ENCODE measurements around the gene ITGA7. TPM values are rescaled to one million over a fixed set of nuclear protein-coding genes. Genes with fewer than 3 reads are reported as not detected.
A peak's percentile ranks its signal among the peaks of the same experiment; 100 is the strongest.

ITGA7 gene
- total RNA-seq, 2 experiments from 2014 or later = 5.5 to 5.6 TPM

DNA sequence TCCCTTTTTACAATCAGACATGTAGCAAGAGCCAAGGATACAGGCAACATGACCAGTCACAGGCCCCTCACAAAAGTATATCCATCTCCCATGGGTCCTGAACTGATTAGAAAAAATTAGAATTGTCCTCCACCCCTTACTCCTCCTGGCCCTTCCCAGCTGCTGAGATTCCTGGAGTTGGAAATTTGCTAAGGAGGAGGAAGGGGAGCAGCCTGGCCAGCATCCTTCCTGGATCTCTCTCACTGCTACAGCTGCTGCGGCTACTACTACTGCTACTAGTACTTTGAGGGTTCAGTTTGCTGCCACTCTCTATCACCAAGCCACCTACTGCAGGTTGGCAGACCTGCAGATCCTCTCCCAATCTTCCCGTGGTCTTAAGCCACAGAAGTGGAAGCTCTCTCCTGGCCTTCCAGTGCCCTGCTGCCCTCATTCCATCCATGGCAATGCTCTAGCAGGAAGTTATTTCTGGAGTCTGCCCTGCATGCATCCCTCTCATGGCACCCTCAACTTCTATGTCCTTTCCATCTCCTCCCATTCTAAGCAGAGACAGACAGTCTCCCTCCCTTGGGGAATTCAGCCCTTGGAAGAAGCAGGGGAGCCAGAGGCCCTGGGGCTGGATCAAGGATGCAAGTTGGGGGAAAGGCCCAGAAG, 1.0 kb downstream of the ITGA7 start:
- no peaks in the 10 kb centered on the region for H3K36me3 Mint-ChIP-seq (ENCODE audit: low read depth)
- CTCF ChIA-PET = interaction anchor here (0.7 to 3.0 kb wide), 9 partner anchors 10 to 918 kb away, joined by 3 to 13 read pairs (median 4); no protein-coding TSS in a partner anchor

DNA sequence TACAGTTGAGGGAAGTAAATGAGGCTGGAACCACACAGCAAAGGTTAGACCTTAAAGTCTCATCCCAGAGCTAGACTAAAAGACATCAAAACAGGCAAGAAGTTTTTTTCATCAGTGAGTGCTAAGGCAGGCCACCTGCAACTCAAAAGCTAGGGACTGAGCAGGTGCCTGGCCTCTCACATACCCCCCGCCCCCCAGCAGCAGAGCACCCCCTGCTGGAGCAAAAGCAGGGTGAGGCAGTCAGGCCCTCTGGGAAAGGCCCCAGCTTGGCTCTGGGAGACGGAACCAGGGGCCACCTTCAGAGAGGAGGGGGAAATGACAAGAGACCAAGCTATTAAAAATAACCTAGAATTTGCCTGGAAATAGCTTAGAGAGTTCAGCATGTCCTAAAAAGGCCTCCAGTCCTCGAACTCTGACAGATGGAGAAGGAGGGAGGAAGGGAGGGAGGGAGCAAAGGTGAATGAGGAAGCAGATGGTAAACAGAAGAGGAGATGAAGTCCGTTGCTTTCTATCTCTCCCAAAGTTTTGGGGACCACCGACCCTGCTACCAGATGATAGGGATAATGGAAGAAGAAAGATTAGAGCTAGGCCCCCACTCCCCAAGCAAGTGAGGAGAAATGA, 1.8 kb downstream of the ITGA7 start:
- CTCF ChIA-PET = interaction anchor here (0.7 to 3.0 kb wide), 12 partner anchors 10 to 691 kb away, joined by 3 to 13 read pairs (median 4); partner anchors contain the start of gene BLOC1S1
- ATAC-seq = peak; percentile 47
- Mint-ChIP-seq H3K4me3 (no peak overlapping the region), H3K36me3 (ENCODE audit: low read depth) (no peaks in the 10 kb centered on the region), H3K4me1 (peaks cover 18% of the 10 kb centered on the region), H3K9me3 (ENCODE audit: low read depth) (no peaks in the 10 kb centered on the region), H3K27ac (no peak overlapping the region), H3K27me3 (peaks cover 20% of the 10 kb centered on the region)
- DNase-seq = peak; percentile 57
- intact Hi-C loops (cut with DNase I, micrococcal nuclease) = no loop called here
- POLR2A ChIA-PET = interaction anchor here (0.6 kb wide), 1 partner anchor 398 kb away, joined by 3 read pairs; the partner anchor contains the start of gene PA2G4

More for the DNA sequence above, 1.0 kb downstream of the ITGA7 start:
- Mint-ChIP-seq H3K4me1 (peaks cover 18% of the 10 kb centered on the region), H3K4me3 (peak overlapping the region; percentile 70), H3K9me3 (ENCODE audit: low read depth) (no peaks in the 10 kb centered on the region), H3K27ac (no peak overlapping the region), H3K27me3 (peaks cover 20% of the 10 kb centered on the region)
- POLR2A ChIA-PET = interaction anchor here (0.6 kb wide), 1 partner anchor 398 kb away, joined by 3 read pairs; the partner anchor contains the start of gene PA2G4
- ATAC-seq (no peak), DNase-seq (no peak)
- intact Hi-C loops (cut with DNase I, micrococcal nuclease) = no loop called here

DNA sequence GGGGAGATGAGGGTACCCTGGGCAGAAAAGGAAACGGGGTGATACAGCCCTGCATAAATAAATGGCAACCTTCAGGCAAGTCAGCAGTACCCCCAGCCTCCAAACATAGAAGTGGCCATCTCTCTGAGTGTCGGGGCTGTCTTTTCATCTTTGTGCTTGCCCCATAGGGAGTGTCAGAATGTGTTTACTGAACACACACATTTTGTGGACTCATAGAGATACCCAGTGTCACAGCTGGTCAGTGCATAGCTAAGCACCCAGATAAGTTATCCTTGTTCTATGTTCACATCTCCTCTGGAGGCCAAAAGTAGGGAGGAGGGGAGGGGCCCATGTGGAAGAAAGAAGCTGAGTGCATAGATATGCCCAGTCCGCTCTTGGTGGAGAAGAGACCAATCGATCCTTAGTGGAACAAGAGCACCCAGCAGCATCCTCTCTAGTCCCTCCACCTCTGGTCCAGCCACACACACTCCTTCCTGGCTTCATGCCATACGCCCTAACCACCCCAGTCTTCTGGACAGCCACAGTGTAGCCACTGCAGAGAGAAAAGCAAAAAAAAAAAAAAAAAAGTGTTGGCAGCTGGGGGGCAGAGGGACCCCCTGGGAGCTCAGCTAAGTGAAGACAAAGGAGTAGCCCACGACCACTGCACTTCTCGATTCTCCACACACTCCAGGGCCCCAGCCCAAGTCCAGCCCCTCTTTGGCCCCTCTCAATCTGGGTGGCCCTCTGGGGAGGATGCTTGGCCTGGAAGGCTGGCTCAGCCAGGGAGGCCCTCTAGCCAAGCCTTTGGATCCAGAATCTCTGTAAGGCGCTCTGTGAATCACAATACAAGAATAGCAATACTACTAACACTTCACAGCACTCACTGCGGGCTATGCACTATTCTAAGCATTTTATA, 2.6 kb downstream of the ITGA7 start:
- Mint-ChIP-seq H3K4me3 (no peak overlapping the region), H3K36me3 (ENCODE audit: low read depth) (no peaks in the 10 kb centered on the region), H3K9me3 (ENCODE audit: low read depth) (no peaks in the 10 kb centered on the region), H3K4me1 (peaks cover 18% of the 10 kb centered on the region), H3K27ac (no peak overlapping the region), H3K27me3 (peaks cover 20% of the 10 kb centered on the region)
- no peak for ATAC-seq
- DNase-seq = no peak
- ChIA-PET CTCF (interaction anchor here (0.7 to 3.0 kb wide), 9 partner anchors 11 to 690 kb away, joined by 3 to 13 read pairs (median 3); partner anchors contain the start of gene BLOC1S1), POLR2A (no interaction called here)
- intact Hi-C loops (cut with DNase I, micrococcal nuclease) = no loop called here

DNA sequence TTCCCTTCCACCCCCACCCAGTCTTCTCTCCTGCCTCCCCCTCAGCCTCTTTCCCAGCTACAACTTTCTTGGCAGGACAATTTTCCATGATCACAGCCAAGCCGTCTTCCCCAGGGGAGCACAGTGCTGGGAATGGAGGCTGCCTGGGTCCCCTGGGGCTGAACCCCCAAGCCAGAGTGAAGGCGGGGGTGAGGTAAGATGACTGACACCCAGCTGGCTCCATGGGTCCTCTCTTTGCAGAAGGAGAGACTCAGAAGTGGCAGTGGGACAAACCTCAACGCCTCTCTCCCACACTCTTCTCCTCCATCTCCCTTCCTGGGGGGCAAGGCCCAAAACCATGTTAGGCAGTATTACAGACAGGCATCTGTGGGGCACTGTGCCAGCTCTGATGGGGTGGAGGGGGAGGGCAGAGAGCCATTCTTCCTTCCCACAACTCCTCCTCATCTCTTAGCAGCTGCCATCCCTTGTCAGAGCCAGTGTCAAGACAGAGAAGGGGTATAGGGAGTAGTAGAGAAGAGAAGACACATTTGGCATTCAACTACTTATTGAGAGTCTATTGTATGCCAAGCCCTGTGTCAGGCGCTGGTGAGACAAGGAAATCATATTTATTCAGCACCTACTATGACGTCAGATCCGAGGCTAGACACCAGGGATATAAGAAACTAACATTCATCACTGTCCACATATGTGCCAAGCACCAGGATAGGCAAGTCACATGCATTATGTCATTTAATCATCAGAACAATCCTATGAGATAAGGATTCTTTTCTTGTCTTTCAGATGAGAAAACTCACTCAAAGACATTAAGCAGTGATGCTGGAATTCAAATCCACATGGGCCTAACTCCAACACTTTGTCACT, 3.6 kb downstream of the ITGA7 start:
- H3K9me3 Mint-ChIP-seq (ENCODE audit: low read depth) = no peaks in the 10 kb centered on the region

DNA sequence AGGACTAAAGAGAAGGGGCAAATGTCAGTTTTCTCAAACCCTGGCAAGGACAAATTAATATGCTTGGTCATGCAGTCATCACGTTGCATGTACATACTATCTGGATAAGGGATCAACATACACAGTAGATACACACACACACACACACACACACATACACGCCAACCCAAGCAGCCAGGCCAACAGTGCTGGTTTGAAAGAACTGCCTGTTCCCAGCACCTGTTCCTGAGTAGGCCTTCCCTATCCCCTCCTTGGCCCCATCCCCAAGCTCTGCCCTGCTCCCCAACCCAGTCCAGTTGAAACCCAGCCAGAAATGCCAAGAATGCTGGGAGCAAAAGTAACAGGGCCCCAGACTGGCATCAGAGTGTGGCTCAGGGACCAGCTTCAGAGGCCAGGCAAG, 4.4 kb downstream of the ITGA7 start:
- no peak for ATAC-seq
- Mint-ChIP-seq H3K4me3 (no peak overlapping the region), H3K36me3 (ENCODE audit: low read depth) (no peaks in the 10 kb centered on the region), H3K9me3 (ENCODE audit: low read depth) (no peaks in the 10 kb centered on the region), H3K27me3 (peaks cover 11% of the 10 kb centered on the region), H3K27ac (no peak overlapping the region), H3K4me1 (peaks cover 10% of the 10 kb centered on the region)
- CTCF ChIA-PET = no interaction called here
- DNase-seq = no peak
- POLR2A ChIA-PET = no interaction called here
- intact Hi-C loops (cut with DNase I, micrococcal nuclease) = no loop called here

More for the DNA sequence above, 3.6 kb downstream of the ITGA7 start:
- H3K27me3 Mint-ChIP-seq = peaks cover 18% of the 10 kb centered on the region
- H3K4me3 Mint-ChIP-seq = no peak overlapping the region
- DNase-seq (no peak), ATAC-seq (no peak)
- H3K36me3 Mint-ChIP-seq (ENCODE audit: low read depth) = no peaks in the 10 kb centered on the region
- ChIA-PET POLR2A (no interaction called here), CTCF (interaction anchor here (1.5 to 1.6 kb wide), 2 partner anchors 19 to 35 kb away, joined by 3 to 6 read pairs; no protein-coding TSS in a partner anchor)
- H3K27ac Mint-ChIP-seq = no peak overlapping the region
- H3K4me1 Mint-ChIP-seq = peaks cover 18% of the 10 kb centered on the region
- intact Hi-C loops (cut with DNase I, micrococcal nuclease) = no loop called here

DNA sequence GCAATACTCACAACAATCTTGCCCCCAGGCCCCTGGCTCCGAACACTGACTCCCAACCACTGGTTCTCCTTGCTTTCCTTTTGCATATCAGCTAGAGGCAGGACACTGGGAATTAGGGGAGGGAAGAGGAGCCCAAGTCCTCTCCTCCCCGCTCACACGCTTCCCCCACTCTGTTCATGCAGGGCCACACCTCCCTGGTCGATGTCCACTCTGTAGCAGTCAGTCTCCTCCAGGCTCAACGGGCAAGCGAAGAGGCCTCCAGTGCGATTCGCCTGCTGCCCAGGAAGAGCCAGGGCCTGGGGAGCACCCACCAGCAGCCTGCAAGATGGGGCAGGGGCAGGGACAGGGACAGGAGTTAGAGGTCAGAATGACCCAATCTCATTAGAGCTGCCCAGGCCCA, 4.8 kb downstream of the ITGA7 start:
- DNase-seq = no peak
- no peaks in the 10 kb centered on the region for H3K9me3 Mint-ChIP-seq (ENCODE audit: low read depth)
- POLR2A ChIA-PET = no interaction called here

DNA sequence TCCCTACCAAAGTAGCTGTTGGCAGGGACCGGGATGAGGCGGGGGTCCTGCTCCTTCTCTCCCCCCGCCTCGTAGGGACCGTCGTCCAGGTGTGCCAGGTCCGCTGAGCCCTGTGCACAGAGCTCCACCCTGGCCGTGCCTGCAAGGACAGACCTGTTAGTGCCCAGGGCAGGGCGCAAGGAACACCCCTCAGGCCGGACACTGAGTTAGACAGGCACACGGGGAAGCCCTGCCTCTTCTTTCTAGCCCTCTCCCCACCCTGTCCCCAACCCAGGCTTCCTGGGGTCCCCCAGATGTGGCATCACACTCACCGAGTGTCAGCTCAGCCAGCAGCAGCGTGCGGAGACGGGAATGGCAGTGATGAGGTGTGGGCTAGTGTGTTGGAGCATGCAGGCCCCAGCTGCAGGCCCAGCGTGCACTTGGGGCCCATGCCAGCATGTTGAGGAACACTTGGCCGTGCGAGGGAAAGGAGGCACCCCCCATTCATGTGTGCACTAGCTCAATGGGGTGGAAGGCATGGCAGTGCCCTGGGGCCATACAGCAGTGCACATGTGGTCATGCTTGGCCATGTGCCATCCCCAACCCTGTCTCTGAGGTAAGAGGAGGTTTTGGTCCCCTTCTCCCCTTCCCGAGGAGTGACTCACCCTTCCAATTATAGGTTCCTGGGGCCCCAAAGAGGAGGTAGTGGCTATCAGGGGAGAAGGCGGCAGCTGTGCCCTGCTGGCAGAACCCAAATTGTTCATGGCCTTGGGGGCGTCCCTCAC, 7.3 kb downstream of the ITGA7 start:
- ATAC-seq = no peak
- H3K9me3 Mint-ChIP-seq (ENCODE audit: low read depth) = no peaks in the 10 kb centered on the region

More for the DNA sequence above, 4.8 kb downstream of the ITGA7 start:
- no peak for ATAC-seq
- H3K36me3 Mint-ChIP-seq (ENCODE audit: low read depth) = no peaks in the 10 kb centered on the region
- H3K27me3 Mint-ChIP-seq = peaks cover 8% of the 10 kb centered on the region
- CTCF ChIA-PET = no interaction called here
- peaks cover 7% of the 10 kb centered on the region for H3K4me1 Mint-ChIP-seq
- intact Hi-C loops (cut with DNase I, micrococcal nuclease) = no loop called here
- no peak overlapping the region for H3K4me3 Mint-ChIP-seq
- H3K27ac Mint-ChIP-seq = no peak overlapping the region

DNA sequence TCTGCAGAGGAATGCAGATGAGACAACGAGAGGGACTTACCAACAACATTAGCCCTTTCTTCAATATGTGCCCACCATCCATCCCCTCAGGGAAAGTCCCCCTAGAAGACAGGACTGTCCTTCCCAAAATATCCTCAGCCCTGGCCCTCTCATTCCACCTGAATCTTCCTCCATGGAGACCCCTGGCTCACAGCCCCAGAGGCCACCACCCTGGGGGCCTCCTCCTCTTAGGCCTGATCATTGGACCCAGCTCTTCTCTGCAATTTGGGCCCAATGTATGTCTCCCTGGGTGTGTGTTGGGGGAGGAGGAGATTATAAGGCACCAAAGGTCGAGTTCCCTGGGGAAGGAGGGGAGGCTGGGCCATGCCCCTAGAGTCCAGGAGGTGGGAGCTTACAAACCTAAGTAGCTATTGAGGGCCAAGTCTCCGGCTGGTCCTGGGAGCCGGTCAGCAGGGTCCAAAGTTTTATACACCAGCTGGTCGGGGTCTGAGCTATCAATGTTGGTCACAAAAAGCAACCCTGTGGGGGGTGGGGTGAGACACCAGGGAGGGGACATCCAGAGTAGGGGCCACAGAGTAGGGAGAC, 8.1 kb downstream of the ITGA7 start:
- Mint-ChIP-seq H3K9me3 (ENCODE audit: low read depth) (no peaks in the 10 kb centered on the region), H3K36me3 (ENCODE audit: low read depth) (no peaks in the 10 kb centered on the region), H3K4me3 (no peak overlapping the region), H3K27ac (no peak overlapping the region), H3K27me3 (no peaks in the 10 kb centered on the region), H3K4me1 (no peaks in the 10 kb centered on the region)
- ATAC-seq (no peak), DNase-seq (no peak)
- intact Hi-C loops (cut with DNase I, micrococcal nuclease) = no loop called here
- ChIA-PET CTCF (no interaction called here), POLR2A (interaction anchor here (0.5 kb wide), 1 partner anchor 1139 kb away, joined by 3 read pairs; no protein-coding TSS in a partner anchor)

More for the DNA sequence above, 7.3 kb downstream of the ITGA7 start:
- no peaks in the 10 kb centered on the region for H3K4me1 Mint-ChIP-seq
- intact Hi-C loops (cut with DNase I, micrococcal nuclease) = no loop called here
- H3K27me3 Mint-ChIP-seq = no peaks in the 10 kb centered on the region
- H3K27ac Mint-ChIP-seq = no peak overlapping the region
- H3K4me3 Mint-ChIP-seq = no peak overlapping the region
- ChIA-PET POLR2A (no interaction called here), CTCF (no interaction called here)
- no peaks in the 10 kb centered on the region for H3K36me3 Mint-ChIP-seq (ENCODE audit: low read depth)
- no peak for DNase-seq

DNA sequence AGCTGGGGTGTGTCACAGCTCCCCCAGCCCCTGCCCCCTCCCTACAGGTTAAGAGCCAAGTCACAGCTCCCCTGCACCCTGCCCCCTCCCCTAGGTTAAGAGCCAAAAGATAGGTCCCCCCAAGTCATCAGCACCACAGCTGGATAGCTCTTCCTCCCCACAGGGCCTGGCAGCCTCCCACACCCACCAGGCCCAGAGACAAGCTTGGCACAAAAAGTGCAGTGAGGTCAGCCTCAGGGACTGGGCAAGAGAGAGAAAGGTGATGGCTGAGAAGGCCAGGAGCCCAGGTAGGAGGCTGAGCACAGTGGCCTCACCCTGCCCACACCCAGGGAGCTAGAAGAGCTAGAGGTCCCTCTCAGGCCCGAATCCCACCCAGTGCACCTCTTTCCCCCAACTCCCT, 8.7 kb downstream of the ITGA7 start:
- no peak for ATAC-seq
- POLR2A ChIA-PET = interaction anchor here (0.5 kb wide), 1 partner anchor 1139 kb away, joined by 3 read pairs; no protein-coding TSS in a partner anchor
- Mint-ChIP-seq H3K27me3 (no peaks in the 10 kb centered on the region), H3K36me3 (ENCODE audit: low read depth) (no peaks in the 10 kb centered on the region), H3K4me3 (no peak overlapping the region), H3K9me3 (ENCODE audit: low read depth) (no peaks in the 10 kb centered on the region), H3K4me1 (no peaks in the 10 kb centered on the region), H3K27ac (no peak overlapping the region)
- DNase-seq = no peak
- CTCF ChIA-PET = no interaction called here
- intact Hi-C loops (cut with DNase I, micrococcal nuclease) = no loop called here

Measured in activated CD4-positive, alpha-beta T cell treated with anti-CD3 and anti-CD28 coated beads for 36 hours (primary cell).